ENCODE data around the gene RAC2. TPM values are rescaled to one million over a fixed set of nuclear protein-coding genes. Genes with fewer than 3 reads are reported as not detected.

RAC2 gene
- total and polyA plus RNA-seq, 5 donors from 2014 or later = 537 to 1,162 (median 922) TPM

- Histone ChIP-seq H3K27me3 (ENCODE audit: control insufficient read depth, insufficient read depth, low read length) (no peaks in the 10 kb centered on the region), H3K4me3 (ENCODE audit: low read depth, low read length) (peak overlapping the region; percentile 37), H3K4me1 (ENCODE audit: control insufficient read depth, insufficient read depth, low read length, poor library complexity, severe bottlenecking) (peaks cover 94% of the 10 kb centered on the region), H3K36me3 (ENCODE audit: control insufficient read depth, insufficient read depth, low read length) (peaks cover 34% of the 10 kb centered on the region), H3K9me3 (ENCODE audit: control insufficient read depth in 2 of 2, low read length in 2 of 2) (no peaks in the 10 kb centered on the region), H3K27ac (ENCODE audit: insufficient read depth, low read length, poor library complexity, severe bottlenecking) (peak overlapping the region; percentile 87)
- Mint-ChIP-seq H3K4me1 (peaks cover 0 to 90% (median 66%) of the 10 kb centered on the region in 4 donors), H3K36me3 (peaks cover 47% of the 10 kb centered on the region), H3K4me3 (peak overlapping the region in 3 of 4 donors; percentile 75 to 89 (median 81)), H3K27ac (peak overlapping the region; percentile 90 to 98 (median 98)), H3K9me3 (peaks cover 0 to 4% (median 0%) of the 10 kb centered on the region in 7 donors), H3K27me3 (no peaks in the 10 kb centered on the region)
- peak in 1 of 3 donors; percentile 49 for DNase-seq
- ATAC-seq (ENCODE audit: low read depth in 2 of 2) = no peak
These were observed 19.2 kb downstream of the RAC2 start for GRCh38 chr22:37224757-37225420.

- peak; percentile 14 to 35 for ATAC-seq (ENCODE audit: low read depth in 2 of 2)
- peak in 2 of 3 donors; percentile 48 to 83 for DNase-seq
These were observed 20.0 kb downstream of the RAC2 start for GRCh38 chr22:37223965-37224551.

GRCh38 chr22:37222440-37222971, 21.6 kb downstream of the RAC2 start:
- Histone ChIP-seq H3K9me3 (ENCODE audit: control insufficient read depth in 2 of 2, low read length in 2 of 2) (no peaks in the 10 kb centered on the region), H3K4me1 (ENCODE audit: control insufficient read depth, insufficient read depth, low read length, poor library complexity, severe bottlenecking) (peaks cover 94% of the 10 kb centered on the region), H3K27ac (ENCODE audit: insufficient read depth, low read length, poor library complexity, severe bottlenecking) (peak overlapping the region; percentile 87), H3K36me3 (ENCODE audit: control insufficient read depth, insufficient read depth, low read length) (peaks cover 29% of the 10 kb centered on the region), H3K27me3 (ENCODE audit: control insufficient read depth, insufficient read depth, low read length) (no peaks in the 10 kb centered on the region), H3K4me3 (ENCODE audit: low read depth, low read length) (peak overlapping the region; percentile 68)
- Mint-ChIP-seq H3K27me3 (no peaks in the 10 kb centered on the region), H3K9me3 (peaks cover 0 to 4% (median 0%) of the 10 kb centered on the region in 7 donors), H3K36me3 (peaks cover 40% of the 10 kb centered on the region), H3K27ac (peak overlapping the region; percentile 90 to 99 (median 98)), H3K4me3 (peak overlapping the region; percentile 71 to 89 (median 86)), H3K4me1 (peaks cover 10 to 90% (median 72%) of the 10 kb centered on the region in 4 donors)
- peak; percentile 30 to 33 for ATAC-seq (ENCODE audit: low read depth in 2 of 2)
- DNase-seq = peak in 2 of 3 donors; percentile 61 to 90

More at GRCh38 chr22:37223965-37224551, 20.0 kb downstream of the RAC2 start:
- Histone ChIP-seq H3K36me3 (ENCODE audit: control insufficient read depth, insufficient read depth, low read length) (peaks cover 34% of the 10 kb centered on the region), H3K4me1 (ENCODE audit: control insufficient read depth, insufficient read depth, low read length, poor library complexity, severe bottlenecking) (peaks cover 94% of the 10 kb centered on the region), H3K4me3 (ENCODE audit: low read depth, low read length) (peak overlapping the region; percentile 37), H3K9me3 (ENCODE audit: control insufficient read depth in 2 of 2, low read length in 2 of 2) (no peaks in the 10 kb centered on the region), H3K27ac (ENCODE audit: insufficient read depth, low read length, poor library complexity, severe bottlenecking) (peak overlapping the region; percentile 87), H3K27me3 (ENCODE audit: control insufficient read depth, insufficient read depth, low read length) (no peaks in the 10 kb centered on the region)
- peaks cover 41% of the 10 kb centered on the region for H3K36me3 Mint-ChIP-seq
- H3K4me3 Mint-ChIP-seq = peak overlapping the region; percentile 75 to 92 (median 85)
- H3K27ac Mint-ChIP-seq = peak overlapping the region; percentile 90 to 98 (median 98)
- peaks cover 1 to 90% (median 65%) of the 10 kb centered on the region in 4 donors for H3K4me1 Mint-ChIP-seq
- H3K27me3 Mint-ChIP-seq = no peaks in the 10 kb centered on the region
- H3K9me3 Mint-ChIP-seq = peaks cover 0 to 4% (median 0%) of the 10 kb centered on the region in 7 donors

GRCh38 chr22:37221424-37222333, 22.4 kb downstream of the RAC2 start:
- Mint-ChIP-seq H3K27me3 (no peaks in the 10 kb centered on the region), H3K9me3 (peaks cover 0 to 4% (median 0%) of the 10 kb centered on the region in 7 donors), H3K4me1 (peaks cover 10 to 98% (median 75%) of the 10 kb centered on the region in 4 donors), H3K4me3 (peak overlapping the region; percentile 71 to 89 (median 86)), H3K27ac (peak overlapping the region; percentile 90 to 99 (median 98)), H3K36me3 (peaks cover 47% of the 10 kb centered on the region)
- Histone ChIP-seq H3K27me3 (ENCODE audit: control insufficient read depth, insufficient read depth, low read length) (no peaks in the 10 kb centered on the region), H3K27ac (ENCODE audit: insufficient read depth, low read length, poor library complexity, severe bottlenecking) (peak overlapping the region; percentile 87), H3K4me1 (ENCODE audit: control insufficient read depth, insufficient read depth, low read length, poor library complexity, severe bottlenecking) (peaks cover 96% of the 10 kb centered on the region), H3K4me3 (ENCODE audit: low read depth, low read length) (peak overlapping the region; percentile 68), H3K9me3 (ENCODE audit: control insufficient read depth in 2 of 2, low read length in 2 of 2) (no peaks in the 10 kb centered on the region), H3K36me3 (ENCODE audit: control insufficient read depth, insufficient read depth, low read length) (peaks cover 28% of the 10 kb centered on the region)
- no peak for DNase-seq
- no peak for ATAC-seq (ENCODE audit: low read depth in 2 of 2)

GRCh38 chr22:37220543-37220981, 23.5 kb downstream of the RAC2 start:
- ATAC-seq (ENCODE audit: low read depth in 2 of 2) = no peak
- Histone ChIP-seq H3K27me3 (ENCODE audit: control insufficient read depth, insufficient read depth, low read length) (no peaks in the 10 kb centered on the region), H3K27ac (ENCODE audit: insufficient read depth, low read length, poor library complexity, severe bottlenecking) (peak overlapping the region; percentile 87), H3K4me1 (ENCODE audit: control insufficient read depth, insufficient read depth, low read length, poor library complexity, severe bottlenecking) (peaks cover 85% of the 10 kb centered on the region), H3K9me3 (ENCODE audit: control insufficient read depth in 2 of 2, low read length in 2 of 2) (no peaks in the 10 kb centered on the region), H3K36me3 (ENCODE audit: control insufficient read depth, insufficient read depth, low read length) (peaks cover 17% of the 10 kb centered on the region), H3K4me3 (ENCODE audit: low read depth, low read length) (peak overlapping the region; percentile 82)
- Mint-ChIP-seq H3K9me3 (peaks cover 0 to 4% (median 0%) of the 10 kb centered on the region in 7 donors), H3K4me3 (peak overlapping the region; percentile 71 to 93 (median 86)), H3K27ac (peak overlapping the region; percentile 90 to 99 (median 98)), H3K4me1 (peaks cover 10 to 96% (median 71%) of the 10 kb centered on the region in 4 donors), H3K27me3 (no peaks in the 10 kb centered on the region), H3K36me3 (peaks cover 38% of the 10 kb centered on the region)
- DNase-seq = peak in 1 of 3 donors; percentile 68

- Histone ChIP-seq H3K36me3 (ENCODE audit: control insufficient read depth, insufficient read depth, low read length) (peaks cover 7% of the 10 kb centered on the region), H3K27me3 (ENCODE audit: control insufficient read depth, insufficient read depth, low read length) (no peaks in the 10 kb centered on the region), H3K4me1 (ENCODE audit: control insufficient read depth, insufficient read depth, low read length, poor library complexity, severe bottlenecking) (peaks cover 74% of the 10 kb centered on the region), H3K4me3 (ENCODE audit: low read depth, low read length) (peak overlapping the region; percentile 82), H3K9me3 (ENCODE audit: control insufficient read depth in 2 of 2, low read length in 2 of 2) (no peaks in the 10 kb centered on the region), H3K27ac (ENCODE audit: insufficient read depth, low read length, poor library complexity, severe bottlenecking) (peak overlapping the region; percentile 87)
- Mint-ChIP-seq H3K9me3 (peaks cover 0 to 4% (median 0%) of the 10 kb centered on the region in 7 donors), H3K27ac (peak overlapping the region; percentile 90 to 99 (median 98)), H3K27me3 (no peaks in the 10 kb centered on the region), H3K4me3 (peak overlapping the region; percentile 71 to 93 (median 86)), H3K4me1 (peaks cover 10 to 93% (median 65%) of the 10 kb centered on the region in 4 donors), H3K36me3 (peaks cover 30% of the 10 kb centered on the region)
- DNase-seq (peak in 1 of 3 donors; percentile 44), ATAC-seq (ENCODE audit: low read depth in 2 of 2) (no peak)
These were observed 24.5 kb downstream of the RAC2 start for GRCh38 chr22:37219533-37219932.

Data from CD4-positive, CD25-positive, alpha-beta regulatory T cell (primary cell).